Central memory CD8-positive, alpha-beta T cell (primary cell): ENCODE measurements around the gene DIABLO.

Experiments
- ATAC-seq: fragments of 150-1000 bp; cut with Tn5 transposase; replicated peaks from 2 replicates; pipeline ENCODE4 v1.10.0; 2022; ENCODE audit warnings: mild to moderate bottlenecking, moderate FRiP score, moderate number of reproducible peaks; ENCODE audit not compliant: poor library complexity, severe bottlenecking; ENCODE audit errors: extremely low read depth
- DNase-seq, 2 donors: peaks; one replicate each; pipeline ENCODE4 v3.0.0; 2021; ENCODE audit warnings: low spot score in 2 of 2
- H3K27ac Mint-ChIP-seq: one replicate; pipeline ENCODE4 v1.8.0; 2022; ENCODE audit warnings: low read depth, mild to moderate bottlenecking, moderate library complexity, mixed read lengths
- H3K27me3 Mint-ChIP-seq: one replicate; pipeline ENCODE4 v1.8.0; 2022; ENCODE audit warnings: mixed read lengths
- H3K36me3 Mint-ChIP-seq: one replicate; pipeline ENCODE4 v1.8.0; 2022; ENCODE audit warnings: mild to moderate bottlenecking, moderate library complexity, mixed read lengths; ENCODE audit not compliant: insufficient read depth
- H3K4me1 Mint-ChIP-seq: one replicate; pipeline ENCODE4 v1.8.0; 2022; ENCODE audit warnings: mixed read lengths
- H3K4me3 Mint-ChIP-seq: one replicate; pipeline ENCODE4 v1.8.0; 2022; ENCODE audit warnings: mild to moderate bottlenecking, moderate library complexity, mixed read lengths
- H3K9me3 Mint-ChIP-seq: one replicate; pipeline ENCODE4 v1.8.0; 2022; ENCODE audit warnings: mixed read lengths

Gene DIABLO

GRCh38 chr12:122174155-122174845 lies 51.6 kb downstream of the DIABLO start, which contains the start of gene IL31:
TSS of gene IL31 (minus strand) at chr12:122174221. CDS start at chr12:122174172, 49 bp downstream.
- Mint-ChIP-seq H3K9me3 (no peaks in the 10 kb centered on the region), H3K36me3 (peaks cover 2% of the 10 kb centered on the region), H3K27ac (no peak within 1 kb of the TSS), H3K27me3 (no peaks in the 10 kb centered on the region), H3K4me1 (no peaks in the 10 kb centered on the region), H3K4me3 (no peak within 1 kb of the TSS)
- no peak for ATAC-seq
- DNase-seq: no peak

GRCh38 chr12:122172262-122172939 lies 53.5 kb downstream of the DIABLO start:
- DNase-seq (no peak), ATAC-seq (no peak)
- Mint-ChIP-seq H3K9me3 (no peaks in the 10 kb centered on the region), H3K27ac (no peak overlapping the region), H3K36me3 (peaks cover 2% of the 10 kb centered on the region), H3K4me3 (no peak overlapping the region), H3K4me1 (no peaks in the 10 kb centered on the region), H3K27me3 (no peaks in the 10 kb centered on the region)

GRCh38 chr12:122171399-122171798 lies 54.5 kb downstream of the DIABLO start:
- no peaks in the 10 kb centered on the region for H3K27me3 Mint-ChIP-seq
- H3K9me3 Mint-ChIP-seq: no peaks in the 10 kb centered on the region
- peaks cover 10% of the 10 kb centered on the region for H3K4me1 Mint-ChIP-seq
- no peak for DNase-seq
- ATAC-seq: no peak
- H3K36me3 Mint-ChIP-seq: peaks cover 2% of the 10 kb centered on the region
- no peak overlapping the region for H3K27ac Mint-ChIP-seq
- no peak overlapping the region for H3K4me3 Mint-ChIP-seq

GRCh38 chr12:122168492-122168891 lies 57.4 kb downstream of the DIABLO start:
- no peaks in the 10 kb centered on the region for H3K27me3 Mint-ChIP-seq
- H3K4me3 Mint-ChIP-seq: no peak overlapping the region
- H3K4me1 Mint-ChIP-seq: peaks cover 19% of the 10 kb centered on the region
- H3K27ac Mint-ChIP-seq: no peak overlapping the region
- DNase-seq (no peak), ATAC-seq (no peak)
- H3K9me3 Mint-ChIP-seq: no peaks in the 10 kb centered on the region
- H3K36me3 Mint-ChIP-seq: peaks cover 2% of the 10 kb centered on the region

GRCh38 chr12:122167356-122167925 lies 58.4 kb downstream of the DIABLO start:
- H3K4me3 Mint-ChIP-seq: peak overlapping the region; percentile 69
- H3K27ac Mint-ChIP-seq: peak overlapping the region; percentile 67
- peaks cover 29% of the 10 kb centered on the region for H3K4me1 Mint-ChIP-seq
- ATAC-seq (peak; percentile 10), DNase-seq (no peak)
- no peaks in the 10 kb centered on the region for H3K27me3 Mint-ChIP-seq
- H3K36me3 Mint-ChIP-seq: peaks cover 2% of the 10 kb centered on the region
- no peaks in the 10 kb centered on the region for H3K9me3 Mint-ChIP-seq

- Mint-ChIP-seq H3K4me1 (peaks cover 37% of the 10 kb centered on the region), H3K9me3 (no peaks in the 10 kb centered on the region), H3K27me3 (no peaks in the 10 kb centered on the region), H3K36me3 (peaks cover 2% of the 10 kb centered on the region), H3K4me3 (peak overlapping the region; percentile 69), H3K27ac (peak overlapping the region; percentile 67)
- ATAC-seq (peak; percentile 78), DNase-seq (peak in 1 of 2 donors; percentile 23)
Observed at GRCh38 chr12:122166422-122167349, 59.2 kb downstream of the DIABLO start.

- Mint-ChIP-seq H3K4me1 (peaks cover 43% of the 10 kb centered on the region), H3K27ac (peak overlapping the region; percentile 91), H3K4me3 (peak overlapping the region; percentile 54), H3K27me3 (no peaks in the 10 kb centered on the region), H3K9me3 (no peaks in the 10 kb centered on the region), H3K36me3 (no peaks in the 10 kb centered on the region)
- ATAC-seq (no peak), DNase-seq (no peak)
Observed at GRCh38 chr12:122162976-122163375, 62.9 kb downstream of the DIABLO start.

- no peaks in the 10 kb centered on the region for H3K36me3 Mint-ChIP-seq
- peak in 1 of 2 donors; percentile 28 for DNase-seq
- peak overlapping the region; percentile 54 for H3K4me3 Mint-ChIP-seq
- H3K27ac Mint-ChIP-seq: peak overlapping the region; percentile 91
- peak; percentile 76 for ATAC-seq
- peaks cover 36% of the 10 kb centered on the region for H3K4me1 Mint-ChIP-seq
- H3K9me3 Mint-ChIP-seq: no peaks in the 10 kb centered on the region
- H3K27me3 Mint-ChIP-seq: no peaks in the 10 kb centered on the region
Observed at GRCh38 chr12:122161682-122162081, 64.2 kb downstream of the DIABLO start.

GRCh38 chr12:122160761-122161160 lies 65.1 kb downstream of the DIABLO start:
- no peak for ATAC-seq
- no peaks in the 10 kb centered on the region for H3K27me3 Mint-ChIP-seq
- H3K36me3 Mint-ChIP-seq: peaks cover 1% of the 10 kb centered on the region
- no peak overlapping the region for H3K27ac Mint-ChIP-seq
- no peak for DNase-seq
- no peak overlapping the region for H3K4me3 Mint-ChIP-seq
- no peaks in the 10 kb centered on the region for H3K9me3 Mint-ChIP-seq
- H3K4me1 Mint-ChIP-seq: peaks cover 32% of the 10 kb centered on the region

GRCh38 chr12:122159882-122160281 lies 66.0 kb downstream of the DIABLO start:
- Mint-ChIP-seq H3K27ac (no peak overlapping the region), H3K36me3 (peaks cover 2% of the 10 kb centered on the region), H3K4me3 (no peak overlapping the region), H3K9me3 (no peaks in the 10 kb centered on the region), H3K27me3 (no peaks in the 10 kb centered on the region), H3K4me1 (peaks cover 26% of the 10 kb centered on the region)
- no peak for DNase-seq
- ATAC-seq: no peak

GRCh38 chr12:122158700-122159285 lies 67.1 kb downstream of the DIABLO start:
- DNase-seq: no peak
- Mint-ChIP-seq H3K36me3 (peaks cover 2% of the 10 kb centered on the region), H3K4me3 (no peak overlapping the region), H3K4me1 (peaks cover 25% of the 10 kb centered on the region), H3K9me3 (no peaks in the 10 kb centered on the region), H3K27ac (no peak overlapping the region), H3K27me3 (no peaks in the 10 kb centered on the region)
- ATAC-seq: no peak
